Suprapubic skin (tissue), 4 donors: ENCODE results near the gene FMO1. TPM values are rescaled to one million over a fixed set of nuclear protein-coding genes. Genes with fewer than 3 reads are reported as not detected.
"Not testable (repeated sequence)": the region's sequence is repeated elsewhere in the genome, so short reads cannot be mapped to it uniquely, and the experiment has no call there.

Experiments
- DNase-seq, 2 donors: peaks; one replicate each; pipeline ENCODE4 v3.0.0-alpha.2; 2019; ENCODE audit warnings: low spot score in 2 of 2
- H3K27ac ChIP-seq: fragments of 200-600 bp; sonication (generic); one replicate; pipeline ENCODE4 v1.5.1; 2019
- H3K27me3 ChIP-seq: fragments of 200-600 bp; sonication (generic); one replicate; pipeline ENCODE4 v1.5.1; 2019
- H3K36me3 ChIP-seq: fragments of 200-600 bp; sonication (generic); one replicate; pipeline ENCODE4 v1.5.1; 2019
- H3K4me1 ChIP-seq: fragments of 200-600 bp; sonication (generic); one replicate; pipeline ENCODE4 v1.5.1; 2019
- H3K4me3 ChIP-seq: fragments of 200-600 bp; sonication (generic); one replicate; pipeline ENCODE4 v1.5.1; 2019; ENCODE audit warnings: mild to moderate bottlenecking
- H3K9me3 ChIP-seq: fragments of 200-600 bp; sonication (generic); one replicate; pipeline ENCODE4 v1.5.1; 2019
- EP300 ChIP-seq: sonication (generic); formaldehyde crosslinking; IDR thresholded peaks from one replicate; pipeline ENCODE4 v1.6.1; 2017; ENCODE audit warnings: antibody characterized with exemption
- POLR2A ChIP-seq, 2 donors: fragments of 450-650 bp; IDR thresholded peaks; one replicate each; pipeline ENCODE4 v1.6.1; 2017; ENCODE audit warnings: antibody characterized with exemption in 2 of 2, mild to moderate bottlenecking in 2 of 2, moderate library complexity in 2 of 2
- POLR2AphosphoS5 ChIP-seq, 3 donors: sonication (generic); formaldehyde crosslinking; IDR thresholded peaks; one replicate each; pipeline ENCODE4 v1.6.1; 2017; ENCODE audit warnings: antibody characterized with exemption in 3 of 3
- WGBS: methylation state at CpG from one replicate; pipeline ENCODE4 v1.1.5; 2018; 5-methylcytosine and 5-hydroxymethylcytosine counted together
- total RNA-seq, 4 donors: library from RNA; depleted of rRNA; stranded (reverse); fragments of >200 nt; gene quantifications; one replicate each; pipeline ENCODE4 v1.1.0, GENCODE V29; 2016
- TF ChIP-seq, protein P1 (sequence below), 2 donors: fragments of 200-600 bp in 1 of 2; fragments of 450-650 bp in 1 of 2; sonication (generic) in 1 of 2; IDR thresholded peaks; one replicate each; pipeline ENCODE4 v1.5.1; 2016 to 2019; ENCODE audit warnings: antibody characterized with exemption in 2 of 2, mild to moderate bottlenecking in 1 of 2, moderate library complexity in 1 of 2

Gene FMO1
- total RNA-seq, 4 donors from 2014 or later = 3.1 to 15.5 (median 14.4) TPM

DNA sequence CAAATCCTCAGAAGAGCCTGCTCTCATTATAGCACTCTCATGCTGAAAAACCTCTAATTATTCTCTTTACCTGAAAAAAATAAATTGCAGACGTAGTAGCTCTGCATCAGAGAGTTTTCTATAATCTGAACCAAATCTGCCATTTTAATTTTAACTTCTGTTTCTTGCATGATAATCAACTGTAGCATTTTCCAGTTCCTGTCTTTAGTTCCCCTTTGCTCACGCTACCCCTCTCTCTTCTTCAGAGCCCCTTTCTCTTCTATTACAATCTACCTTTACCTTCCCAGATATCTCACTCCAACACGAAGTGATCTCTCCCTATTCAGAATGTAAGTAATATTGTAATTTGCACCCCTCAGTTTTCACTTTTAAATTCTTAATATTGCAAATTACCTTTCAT lies 31.4 kb downstream of the FMO1 start:
- Histone ChIP-seq H3K4me3 (no peak overlapping the region), H3K27me3 (no peaks in the 10 kb centered on the region), H3K4me1 (no peaks in the 10 kb centered on the region), H3K27ac (no peak overlapping the region), H3K9me3 (no peaks in the 10 kb centered on the region), H3K36me3 (no peaks in the 10 kb centered on the region)
- 77% methylated on average over 3 of the region's 3 CpGs for WGBS
- TF ChIP-seq, protein P1, sequence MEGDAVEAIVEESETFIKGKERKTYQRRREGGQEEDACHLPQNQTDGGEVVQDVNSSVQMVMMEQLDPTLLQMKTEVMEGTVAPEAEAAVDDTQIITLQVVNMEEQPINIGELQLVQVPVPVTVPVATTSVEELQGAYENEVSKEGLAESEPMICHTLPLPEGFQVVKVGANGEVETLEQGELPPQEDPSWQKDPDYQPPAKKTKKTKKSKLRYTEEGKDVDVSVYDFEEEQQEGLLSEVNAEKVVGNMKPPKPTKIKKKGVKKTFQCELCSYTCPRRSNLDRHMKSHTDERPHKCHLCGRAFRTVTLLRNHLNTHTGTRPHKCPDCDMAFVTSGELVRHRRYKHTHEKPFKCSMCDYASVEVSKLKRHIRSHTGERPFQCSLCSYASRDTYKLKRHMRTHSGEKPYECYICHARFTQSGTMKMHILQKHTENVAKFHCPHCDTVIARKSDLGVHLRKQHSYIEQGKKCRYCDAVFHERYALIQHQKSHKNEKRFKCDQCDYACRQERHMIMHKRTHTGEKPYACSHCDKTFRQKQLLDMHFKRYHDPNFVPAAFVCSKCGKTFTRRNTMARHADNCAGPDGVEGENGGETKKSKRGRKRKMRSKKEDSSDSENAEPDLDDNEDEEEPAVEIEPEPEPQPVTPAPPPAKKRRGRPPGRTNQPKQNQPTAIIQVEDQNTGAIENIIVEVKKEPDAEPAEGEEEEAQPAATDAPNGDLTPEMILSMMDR (IDR thresholded peaks at IDR 0.05) = no peak
- TF ChIP-seq POLR2A (IDR thresholded peaks at IDR 0.05) = no peak
- no peak for TF ChIP-seq POLR2AphosphoS5 (IDR thresholded peaks at IDR 0.05)
- no peak for TF ChIP-seq EP300
- no peak for DNase-seq

GRCh38 chr1:171280599-171280998 lies 32.3 kb downstream of the FMO1 start:
- TF ChIP-seq, protein P1 (IDR thresholded peaks at IDR 0.05) = no peak
- TF ChIP-seq EP300 (no peak), POLR2A (IDR thresholded peaks at IDR 0.05) (no peak), POLR2AphosphoS5 (IDR thresholded peaks at IDR 0.05) (no peak)
- H3K27me3 ChIP-seq = no peaks in the 10 kb centered on the region
- WGBS = 77% methylated on average over 7 of the region's 7 CpGs
- no peak overlapping the region for H3K4me3 ChIP-seq
- no peaks in the 10 kb centered on the region for H3K9me3 ChIP-seq
- H3K4me1 ChIP-seq = no peaks in the 10 kb centered on the region
- DNase-seq = no peak
- no peak overlapping the region for H3K27ac ChIP-seq
- H3K36me3 ChIP-seq = no peaks in the 10 kb centered on the region

DNA sequence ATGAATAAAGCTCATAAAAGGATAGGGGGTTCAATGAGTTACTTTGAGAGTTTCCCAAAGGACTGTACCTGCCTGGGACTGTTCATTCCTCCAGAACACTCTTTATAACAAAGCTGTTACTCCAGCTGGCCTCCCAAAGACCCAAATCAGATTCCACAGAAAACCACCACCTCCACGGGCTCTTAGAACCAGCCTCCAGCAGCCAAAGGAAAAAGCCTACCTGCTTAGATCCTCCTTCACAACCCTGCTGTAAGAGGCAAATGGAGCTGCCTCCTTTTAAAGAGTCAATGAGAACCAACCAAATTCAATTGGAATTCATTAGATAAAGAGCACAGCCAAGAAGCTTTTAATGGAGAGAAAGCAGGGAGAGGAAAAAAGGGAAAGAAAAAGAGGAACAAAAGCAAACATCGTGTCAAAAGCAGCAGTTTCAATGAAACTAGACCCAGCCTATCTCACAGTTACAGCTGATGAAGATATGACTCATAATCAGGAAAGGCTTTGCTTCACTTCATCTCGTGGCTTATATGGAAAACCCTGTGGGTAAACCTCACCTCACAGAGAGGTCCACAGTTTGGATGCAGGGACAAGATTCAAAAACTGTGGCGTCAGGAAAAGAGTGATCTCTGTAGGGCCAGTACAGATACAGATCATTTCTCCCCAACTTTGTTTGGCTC lies 37.9 kb downstream of the FMO1 start:
- H3K27ac ChIP-seq = no peak overlapping the region
- 46% methylated on average over 4 of the region's 4 CpGs for WGBS
- TF ChIP-seq, protein P1 (IDR thresholded peaks at IDR 0.05) = no peak
- TF ChIP-seq EP300 (no peak), POLR2A (IDR thresholded peaks at IDR 0.05) (no peak), POLR2AphosphoS5 (IDR thresholded peaks at IDR 0.05) (no peak)
- no peaks in the 10 kb centered on the region for H3K27me3 ChIP-seq
- no peak overlapping the region for H3K4me3 ChIP-seq
- H3K9me3 ChIP-seq = no peaks in the 10 kb centered on the region
- no peaks in the 10 kb centered on the region for H3K4me1 ChIP-seq
- no peaks in the 10 kb centered on the region for H3K36me3 ChIP-seq
- no peak for DNase-seq

DNA sequence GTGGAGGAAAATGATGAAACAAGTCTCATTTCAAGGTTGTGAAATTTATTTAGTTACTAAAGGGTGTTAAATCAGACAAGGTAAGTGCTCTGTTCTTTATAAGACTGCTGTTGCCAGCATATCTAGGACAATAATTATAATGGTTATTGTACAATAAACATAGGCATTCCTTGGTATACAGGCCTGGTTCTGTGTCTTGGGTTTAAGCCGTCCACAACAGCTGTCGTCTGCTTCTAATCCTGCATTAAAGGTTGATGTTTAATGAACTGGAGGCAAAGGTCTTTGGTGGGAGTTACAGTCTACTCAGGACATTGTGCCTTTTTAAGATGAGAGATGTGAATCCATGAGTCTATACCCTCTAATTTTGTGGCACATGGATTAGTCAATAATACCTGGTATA lies 42.3 kb downstream of the FMO1 start:
- Histone ChIP-seq H3K4me1 (no peaks in the 10 kb centered on the region), H3K9me3 (no peaks in the 10 kb centered on the region), H3K27me3 (no peaks in the 10 kb centered on the region), H3K4me3 (no peak overlapping the region), H3K27ac (no peak overlapping the region), H3K36me3 (no peaks in the 10 kb centered on the region)
- 83% methylated on average over 2 of the region's 2 CpGs for WGBS
- no peak for TF ChIP-seq POLR2AphosphoS5 (IDR thresholded peaks at IDR 0.05)
- TF ChIP-seq EP300 = no peak
- no peak for TF ChIP-seq POLR2A (IDR thresholded peaks at IDR 0.05)
- TF ChIP-seq, protein P1 (IDR thresholded peaks at IDR 0.05) = no peak
- no peak for DNase-seq

DNA sequence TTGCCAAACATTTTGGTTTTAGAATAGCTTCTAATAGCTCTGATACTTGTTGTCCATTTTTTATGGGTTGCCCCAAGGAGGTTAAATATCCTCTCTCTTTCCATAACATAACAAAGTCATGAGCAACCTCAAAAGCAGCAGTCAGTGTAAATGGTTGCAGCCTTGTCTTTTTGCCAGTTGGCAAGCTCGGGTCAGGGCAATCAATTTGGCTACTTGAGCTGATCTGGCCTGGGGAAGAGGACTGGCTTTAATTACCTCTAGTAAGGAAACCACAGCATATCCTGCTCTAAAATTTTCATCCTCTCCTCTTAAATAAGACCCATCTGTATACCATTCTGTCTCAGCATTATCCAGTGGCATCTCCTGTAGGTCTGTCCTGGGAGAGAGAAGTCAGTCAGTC lies 44.5 kb downstream of the FMO1 start:
- no peak for TF ChIP-seq EP300
- TF ChIP-seq POLR2AphosphoS5 (IDR thresholded peaks at IDR 0.05) = no peak
- TF ChIP-seq POLR2A (IDR thresholded peaks at IDR 0.05) = no peak
- TF ChIP-seq, protein P1 (IDR thresholded peaks at IDR 0.05) = no peak
- no peak overlapping the region for H3K27ac ChIP-seq
- no peaks in the 10 kb centered on the region for H3K9me3 ChIP-seq
- H3K27me3 ChIP-seq = no peaks in the 10 kb centered on the region
- DNase-seq = no peak
- H3K4me3 ChIP-seq = no peak overlapping the region
- H3K4me1 ChIP-seq = no peaks in the 10 kb centered on the region
- 38% methylated on average over 1 of the region's 1 CpG for WGBS
- no peaks in the 10 kb centered on the region for H3K36me3 ChIP-seq

DNA sequence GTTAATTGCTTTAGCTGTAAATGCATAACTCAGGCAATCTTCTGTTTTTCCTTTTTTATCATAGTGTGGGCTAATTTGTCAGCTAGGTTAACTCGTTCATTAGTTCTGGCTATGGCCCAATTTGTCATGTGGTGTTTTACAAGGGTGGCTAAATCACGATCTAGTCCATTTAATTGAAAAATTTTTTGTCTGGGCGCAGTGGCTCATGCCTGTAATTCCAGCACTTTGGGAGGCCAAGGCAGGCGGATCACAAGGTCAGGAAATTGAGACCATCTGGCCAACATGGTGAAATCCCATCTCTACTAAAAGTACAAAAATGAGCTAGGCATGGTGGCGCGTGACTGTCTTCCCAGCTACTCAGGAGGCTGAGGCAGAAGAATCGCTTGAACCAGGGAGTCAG lies 47.1 kb downstream of the FMO1 start:
- H3K27ac ChIP-seq = peak overlapping the region; percentile 9
- not testable (repeated sequence) for H3K4me1 ChIP-seq, H3K27me3 ChIP-seq, H3K9me3 ChIP-seq, H3K36me3 ChIP-seq, H3K4me3 ChIP-seq
- peak in 1 of 2 donors; percentile 74 for DNase-seq
- 57% methylated on average over 7 of the region's 7 CpGs for WGBS
